K562 (cell line): Measurements from ENCODE around the gene HDLBP. TPM values are rescaled to one million over a fixed set of nuclear protein-coding genes. Genes with fewer than 3 reads are reported as not detected.

ENCODE experiments used
- ATAC-seq: fragments of 200-7000 bp; cut with Tn5 transposase; 3 replicates; pipeline ENCODE4 v1.9.1; 2020; ENCODE audit warnings: moderate library complexity
- BruUV-seq: library from RNA; stranded (reverse); fragments of 400-500 nt; replicated peaks from 2 replicates; lab custom pipeline; 2021; lab: Mats Ljungman, UMichigan
- CTCF ChIA-PET: fragments of 300-600 bp; formaldehyde crosslinking; extraction: SDS; loops from one replicate; lab custom pipeline; 2021; ENCODE audit warnings: low intra/inter-chr PET ratio; lab: Yijun Ruan, JAX
- POLR2A ChIA-PET: fragments of 300-600, 350-650 bp; sonication (Branson Sonifier 250); formaldehyde crosslinking; extraction: SDS; loops from one replicate; lab custom pipeline; 2021; ENCODE audit warnings: antibody characterized with exemption, inconsistent platforms; lab: Yijun Ruan, JAX
- DNase-seq, 4 experiments: peaks; one replicate each; pipeline versions ENCODE4 v3.0.0 to v3.0.0-alpha.2; 2011 to 2018; ENCODE audit warnings: low spot score in 3 of 4, mixed read lengths in 3 of 4; ENCODE audit errors: extremely low read depth in 1 of 4
- FAIRE-seq: peaks from 2 replicates; lab custom pipeline; 2011; peaks lifted over from hg19 to GRCh38; lab: Jason Lieb, UNC
- H2AFZ ChIP-seq: 2 replicates; pipeline ENCODE4 v1.6.0; 2011; ENCODE audit warnings: low read depth, low read length, control low read depth, inconsistent platforms
- H3K27ac ChIP-seq: fragments of 200-600 bp; 3 replicates; pipeline ENCODE4 v1.8.0; 2011; ENCODE audit warnings: low read depth, mild to moderate bottlenecking, control low read depth, inconsistent platforms, low read length, moderate library complexity, mixed read lengths; ENCODE audit errors: extremely low read depth
- H3K27me3 ChIP-seq, 2 experiments: fragments of 300-600 bp in 1 of 2; 2 replicates in 1 of 2; 3 replicates in 1 of 2; pipeline versions ENCODE4 v1.6.0 to v1.8.0; 2011; ENCODE audit warnings: inconsistent platforms in 2 of 2, low read length in 2 of 2, mild to moderate bottlenecking in 1 of 2, mixed read lengths in 1 of 2, moderate library complexity in 1 of 2; ENCODE audit not compliant: control insufficient read depth in 2 of 2, insufficient read depth in 2 of 2
- H3K36me3 ChIP-seq: fragments of 300-600 bp; 3 replicates; pipeline ENCODE4 v1.8.0; 2011; ENCODE audit warnings: mild to moderate bottlenecking, low read length, inconsistent platforms; ENCODE audit not compliant: control insufficient read depth, insufficient read depth
- H3K4me1 ChIP-seq, 2 experiments: fragments of 200-600 bp in 1 of 2; replicated peaks in 1 of 2; 2 replicates in 1 of 2; 3 replicates in 1 of 2; pipeline versions ENCODE4 v1.5.1 to v1.8.0; 2011; ENCODE audit warnings: inconsistent platforms in 2 of 2, low read length in 2 of 2, mild to moderate bottlenecking in 1 of 2, mixed read lengths in 1 of 2, moderate library complexity in 1 of 2; ENCODE audit not compliant: control insufficient read depth in 2 of 2, insufficient read depth in 2 of 2
- H3K4me2 ChIP-seq: 2 replicates; pipeline ENCODE4 v1.6.1; 2011; ENCODE audit warnings: low read length, control low read depth, inconsistent platforms, mixed read lengths; ENCODE audit not compliant: insufficient read depth
- H3K4me3 ChIP-seq: fragments of 200-600 bp; sonication (generic), shearing (Covaris generic); 2 replicates; pipeline ENCODE4 v1.5.1; 2016; ENCODE audit warnings: control low read depth, inconsistent platforms
- H3K79me2 ChIP-seq: fragments of 200-600 bp; 3 replicates; pipeline ENCODE4 v1.8.0; 2011; ENCODE audit warnings: low read length, inconsistent platforms; ENCODE audit not compliant: control insufficient read depth, insufficient read depth
- H3K9ac ChIP-seq, 2 experiments: 2 replicates each; pipeline versions ENCODE4 v1.6.0 to v1.6.1; 2011; ENCODE audit warnings: low read depth in 2 of 2, low read length in 2 of 2, control low read depth in 1 of 2, inconsistent platforms in 1 of 2, mild to moderate bottlenecking in 1 of 2, mixed read lengths in 1 of 2; ENCODE audit not compliant: insufficient read depth in 1 of 2
- H3K9me1 ChIP-seq: one replicate; pipeline ENCODE4 v1.6.0; 2011; ENCODE audit warnings: inconsistent platforms, mild to moderate bottlenecking, low read length, moderate library complexity; ENCODE audit not compliant: control insufficient read depth, insufficient read depth
- H3K9me3 ChIP-seq: replicated peaks from 2 replicates; pipeline ENCODE4 v1.5.1; 2011; ENCODE audit warnings: low read depth, low read length, inconsistent platforms; ENCODE audit not compliant: control insufficient read depth, insufficient read depth
- H4K20me1 ChIP-seq: replicated peaks from 2 replicates; pipeline ENCODE4 v1.6.1; 2011; ENCODE audit warnings: low read length, inconsistent platforms, mixed read lengths; ENCODE audit not compliant: control insufficient read depth, insufficient read depth
- CBX8 ChIP-seq: fragments of 200-600 bp; sonication (generic); IDR thresholded peaks from 2 replicates; pipeline ENCODE4 v1.6.1; 2012; ENCODE audit warnings: borderline replicate concordance, mixed run types, low read depth, mild to moderate bottlenecking, moderate library complexity, mixed read lengths, low read length, control low read depth, inconsistent platforms; ENCODE audit not compliant: poor library complexity, severe bottlenecking; ENCODE audit errors: extremely low read depth
- E2F8 ChIP-seq: fragments of 450-650 bp; IDR thresholded peaks from 2 replicates; pipeline ENCODE4 v1.7.1; 2018; ENCODE audit warnings: mild to moderate bottlenecking, low read depth; ENCODE audit not compliant: partially characterized antibody
- EHMT2 ChIP-seq: fragments of 450-650 bp; IDR thresholded peaks from 2 replicates; pipeline ENCODE4 v1.6.1; 2018; ENCODE audit warnings: antibody characterized with exemption
- FOXK2 ChIP-seq, 2 experiments: fragments of 450-650 bp; IDR thresholded peaks in 1 of 2; conservative IDR thresholded peaks in 1 of 2; 2 replicates each; pipeline ENCODE4 v1.6.1; 2016; ENCODE audit warnings: low read depth in 2 of 2, mild to moderate bottlenecking in 1 of 2
- HMG20A ChIP-seq: fragments of 450-650 bp; formaldehyde crosslinking; conservative IDR thresholded peaks from 2 replicates; pipeline ENCODE4 v1.4.0; 2020; ENCODE audit warnings: mild to moderate bottlenecking, mixed read lengths
- MCM2 ChIP-seq: fragments of 450-650 bp; IDR thresholded peaks from 2 replicates; pipeline ENCODE4 v1.6.1; 2017; ENCODE audit warnings: low read depth, mild to moderate bottlenecking
- SLC30A9 ChIP-seq: fragments of 250-450 bp; sonication (Bioruptor Pico); IDR thresholded peaks from 2 replicates; pipeline ENCODE4 v1.8.0; 2022; ENCODE audit warnings: mild to moderate bottlenecking, moderate library complexity
- ZNF445 ChIP-seq: fragments of 250-450 bp; sonication (Bioruptor Pico); IDR thresholded peaks from 2 replicates; pipeline ENCODE4 v1.4.0; 2020; ENCODE audit warnings: low read depth, mild to moderate bottlenecking, moderate library complexity
- WGBS: fragments of 100-300 bp; shearing (Covaris generic); methylation state at CpG from one replicate; pipeline ENCODE4 v1.1.6; 2016; ENCODE audit warnings: low coverage, mixed read lengths; ENCODE audit not compliant: insufficient coverage; ENCODE audit errors: missing lambda C conversion rate; 5-methylcytosine and 5-hydroxymethylcytosine counted together
- in situ Hi-C: fragments of 300-500 bp; cut with MboI; formaldehyde crosslinking; loops from 4 replicates; pipeline ENCODE4 v1.15.0; 2018; ENCODE audit warnings: inconsistent platforms, mixed read lengths
- intact Hi-C: fragments of 100-400 bp; cut with micrococcal nuclease; formaldehyde crosslinking; loops from 2 replicates; pipeline ENCODE4 v1.14.2; 2022
- polyA plus RNA-seq, 8 experiments: library from polyadenylated mRNA; depleted of rRNA in 4 of 8; stranded (reverse) in 5 of 8; unstranded in 3 of 8; fragments of >200 nt; fragmentation: Nextera tagmentation in 2 of 8; fragmentation: Illumina TruSeq in 1 of 8; extraction: Ambion mirVana in 2 of 8; extraction: Trizol in 1 of 8; gene quantifications; 2 replicates each; pipeline versions ENCODE4 v1.2.1 to v1.2.3, GENCODE V29; 2011 to 2014; ENCODE audit warnings: inconsistent platforms in 1 of 8, missing spikeins in 1 of 8
- total RNA-seq, 7 experiments: library from RNA; depleted of rRNA in 6 of 7; stranded (reverse); fragments of >200 nt in 6 of 7; fragmentation: Illumina TruSeq in 2 of 7; extraction: Trizol in 2 of 7; gene quantifications; 2 replicates each; pipeline versions ENCODE4 v1.2.1 to v1.2.3, GENCODE V29; 2011 to 2021; ENCODE audit warnings: low replicate concordance in 1 of 7
- TF ChIP-seq, protein P1 (sequence below): fragments of 450-650 bp; IDR thresholded peaks from 2 replicates; pipeline ENCODE4 v1.6.1; 2016; ENCODE audit warnings: low read depth
- TF ChIP-seq, protein P2 (sequence below), 2 experiments: fragments of 450-650 bp; IDR thresholded peaks; 2 replicates each; pipeline ENCODE4 v1.6.1; 2016

The HDLBP gene
- total and polyA plus RNA-seq, 9 of the 15 experiments (the other 6 are each of a cell fraction or from before 2014, with no cell fraction given), result 24.4 to 378 (median 146) TPM

DNA sequence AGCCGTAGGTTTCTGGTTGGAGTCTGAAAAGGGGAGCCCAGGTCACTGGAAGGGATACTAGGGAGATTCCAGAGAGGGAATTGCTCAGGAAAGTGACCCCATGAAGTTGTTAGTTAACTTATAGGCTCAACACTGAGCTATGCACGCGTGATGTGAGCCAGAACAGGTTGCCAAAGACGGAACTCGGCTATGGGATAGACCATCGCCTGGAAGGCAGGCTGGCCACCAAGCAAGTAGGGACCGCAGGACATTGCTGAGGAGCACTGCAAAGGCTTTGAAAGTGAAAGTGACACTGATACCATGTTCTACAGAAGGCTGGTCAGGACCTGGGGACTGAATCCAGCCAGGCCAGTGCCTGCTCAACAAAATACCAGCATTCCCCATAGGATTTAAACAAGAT lies 48.0 kb upstream of the HDLBP start:
- POLR2A ChIA-PET, result interaction anchor here (0.9 kb wide), 1 partner anchor 48 kb away, joined by 3 read pairs; the partner anchor contains the start of gene HDLBP
- WGBS, result 83% methylated on average over 7 of the region's 7 CpGs
- TF ChIP-seq E2F8 (no peak), CBX8 (no peak), FOXK2 (conservative IDR thresholded peaks at IDR 0.05 in 1 of 2, IDR thresholded peaks at IDR 0.05 in 1 of 2; ENCODE audit: low read depth in 2 of 2) (no peak), ZNF445 (CRISPR knock-in tag) (no peak), HMG20A (CRISPR knock-in tag) (no peak), MCM2 (no peak), SLC30A9 (CRISPR knock-in tag) (no peak), EHMT2 (no peak)
- TF ChIP-seq, protein P1, sequence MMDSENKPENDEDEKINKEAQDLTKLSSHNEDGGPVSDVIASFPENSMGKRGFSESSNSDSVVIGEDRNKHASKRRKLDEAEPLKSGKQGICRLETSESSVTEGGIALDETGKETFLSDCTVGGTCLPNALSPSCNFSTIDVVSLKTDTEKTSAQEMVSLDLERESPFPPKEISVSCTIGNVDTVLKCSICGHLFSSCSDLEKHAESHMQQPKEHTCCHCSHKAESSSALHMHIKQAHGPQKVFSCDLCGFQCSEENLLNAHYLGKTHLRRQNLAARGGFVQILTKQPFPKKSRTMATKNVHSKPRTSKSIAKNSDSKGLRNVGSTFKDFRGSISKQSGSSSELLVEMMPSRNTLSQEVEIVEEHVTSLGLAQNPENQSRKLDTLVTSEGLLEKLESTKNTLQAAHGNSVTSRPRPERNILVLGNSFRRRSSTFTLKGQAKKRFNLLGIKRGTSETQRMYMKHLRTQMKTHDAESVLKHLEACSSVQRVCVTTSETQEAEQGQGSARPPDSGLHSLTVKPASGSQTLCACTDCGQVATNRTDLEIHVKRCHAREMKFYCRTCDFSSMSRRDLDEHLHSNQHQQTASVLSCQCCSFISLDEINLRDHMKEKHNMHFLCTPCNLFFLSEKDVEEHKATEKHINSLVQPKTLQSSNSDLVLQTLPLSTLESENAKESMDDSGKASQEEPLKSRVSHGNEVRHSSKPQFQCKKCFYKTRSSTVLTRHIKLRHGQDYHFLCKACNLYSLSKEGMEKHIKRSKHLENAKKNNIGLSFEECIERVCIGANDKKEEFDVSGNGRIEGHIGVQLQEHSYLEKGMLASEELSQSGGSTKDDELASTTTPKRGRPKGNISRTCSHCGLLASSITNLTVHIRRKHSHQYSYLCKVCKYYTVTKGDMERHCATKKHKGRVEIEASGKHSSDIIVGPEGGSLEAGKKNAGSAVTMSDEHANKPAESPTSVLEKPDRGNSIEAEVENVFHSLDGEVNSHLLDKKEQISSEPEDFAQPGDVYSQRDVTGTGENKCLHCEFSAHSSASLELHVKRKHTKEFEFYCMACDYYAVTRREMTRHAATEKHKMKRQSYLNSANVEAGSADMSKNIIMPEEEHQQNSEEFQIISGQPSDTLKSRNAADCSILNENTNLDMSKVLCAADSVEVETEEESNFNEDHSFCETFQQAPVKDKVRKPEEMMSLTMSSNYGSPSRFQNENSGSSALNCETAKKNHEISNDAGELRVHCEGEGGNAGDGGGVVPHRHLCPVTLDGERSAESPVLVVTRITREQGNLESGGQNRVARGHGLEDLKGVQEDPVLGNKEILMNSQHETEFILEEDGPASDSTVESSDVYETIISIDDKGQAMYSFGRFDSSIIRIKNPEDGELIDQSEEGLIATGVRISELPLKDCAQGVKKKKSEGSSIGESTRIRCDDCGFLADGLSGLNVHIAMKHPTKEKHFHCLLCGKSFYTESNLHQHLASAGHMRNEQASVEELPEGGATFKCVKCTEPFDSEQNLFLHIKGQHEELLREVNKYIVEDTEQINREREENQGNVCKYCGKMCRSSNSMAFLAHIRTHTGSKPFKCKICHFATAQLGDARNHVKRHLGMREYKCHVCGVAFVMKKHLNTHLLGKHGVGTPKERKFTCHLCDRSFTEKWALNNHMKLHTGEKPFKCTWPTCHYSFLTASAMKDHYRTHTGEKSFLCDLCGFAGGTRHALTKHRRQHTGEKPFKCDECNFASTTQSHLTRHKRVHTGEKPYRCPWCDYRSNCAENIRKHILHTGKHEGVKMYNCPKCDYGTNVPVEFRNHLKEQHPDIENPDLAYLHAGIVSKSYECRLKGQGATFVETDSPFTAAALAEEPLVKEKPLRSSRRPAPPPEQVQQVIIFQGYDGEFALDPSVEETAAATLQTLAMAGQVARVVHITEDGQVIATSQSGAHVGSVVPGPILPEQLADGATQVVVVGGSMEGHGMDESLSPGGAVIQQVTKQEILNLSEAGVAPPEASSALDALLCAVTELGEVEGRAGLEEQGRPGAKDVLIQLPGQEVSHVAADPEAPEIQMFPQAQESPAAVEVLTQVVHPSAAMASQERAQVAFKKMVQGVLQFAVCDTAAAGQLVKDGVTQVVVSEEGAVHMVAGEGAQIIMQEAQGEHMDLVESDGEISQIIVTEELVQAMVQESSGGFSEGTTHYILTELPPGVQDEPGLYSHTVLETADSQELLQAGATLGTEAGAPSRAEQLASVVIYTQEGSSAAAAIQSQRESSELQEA, result no peak
- TF ChIP-seq, protein P2, sequence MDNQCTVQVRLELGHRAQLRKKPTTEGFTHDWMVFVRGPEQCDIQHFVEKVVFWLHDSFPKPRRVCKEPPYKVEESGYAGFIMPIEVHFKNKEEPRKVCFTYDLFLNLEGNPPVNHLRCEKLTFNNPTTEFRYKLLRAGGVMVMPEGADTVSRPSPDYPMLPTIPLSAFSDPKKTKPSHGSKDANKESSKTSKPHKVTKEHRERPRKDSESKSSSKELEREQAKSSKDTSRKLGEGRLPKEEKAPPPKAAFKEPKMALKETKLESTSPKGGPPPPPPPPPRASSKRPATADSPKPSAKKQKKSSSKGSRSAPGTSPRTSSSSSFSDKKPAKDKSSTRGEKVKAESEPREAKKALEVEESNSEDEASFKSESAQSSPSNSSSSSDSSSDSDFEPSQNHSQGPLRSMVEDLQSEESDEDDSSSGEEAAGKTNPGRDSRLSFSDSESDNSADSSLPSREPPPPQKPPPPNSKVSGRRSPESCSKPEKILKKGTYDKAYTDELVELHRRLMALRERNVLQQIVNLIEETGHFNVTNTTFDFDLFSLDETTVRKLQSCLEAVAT (IDR thresholded peaks at IDR 0.05), result no peak

More for the DNA sequence above, 48.0 kb upstream of the HDLBP start:
- H3K9ac ChIP-seq, result no peak overlapping the region
- in situ Hi-C loops, result no loop called here
- H3K9me3 ChIP-seq, result no peaks in the 10 kb centered on the region
- H3K4me3 ChIP-seq, result no peak overlapping the region
- no peak overlapping the region for H3K27ac ChIP-seq
- no peak for DNase-seq
- peaks cover 56% of the 10 kb centered on the region for H3K79me2 ChIP-seq
- no peaks in the 10 kb centered on the region; a peak in 1 of 5 replicates for H3K4me1 ChIP-seq
- peaks cover 5% of the 10 kb centered on the region; the same call in 2 of the 3 replicates for H3K36me3 ChIP-seq
- H3K4me2 ChIP-seq, result no peak overlapping the region
- H3K27me3 ChIP-seq, result no peaks in the 10 kb centered on the region
- H4K20me1 ChIP-seq, result peaks cover 20% of the 10 kb centered on the region; the same call in 1 of the 2 replicates
- no peaks in the 10 kb centered on the region for H3K9me1 ChIP-seq
- intact Hi-C loops, result no loop called here
- peak; percentile 50; the same call in 2 of the 3 replicates for ATAC-seq
- CTCF ChIA-PET, result no interaction called here
- H2AFZ ChIP-seq, result no peak overlapping the region
- no peak for FAIRE-seq
- BruUV-seq, result no TSS peak
